Measurements from ENCODE around the gene RBPJL.

The RBPJL gene

GRCh38 chr20:45316150-45317080, 9.8 kb downstream of the RBPJL start:
- DNase-seq: no peak

- no peak for DNase-seq
These were observed 11.2 kb downstream of the RBPJL start for GRCh38 chr20:45317826-45318225.

GRCh38 chr20:45318386-45318939, 11.8 kb downstream of the RBPJL start:
- DNase-seq: no peak

- DNase-seq: no peak
These were observed 12.3 kb downstream of the RBPJL start for GRCh38 chr20:45318948-45319347.

GRCh38 chr20:45320948-45321595, 14.4 kb downstream of the RBPJL start:
- DNase-seq: no peak

DNA sequence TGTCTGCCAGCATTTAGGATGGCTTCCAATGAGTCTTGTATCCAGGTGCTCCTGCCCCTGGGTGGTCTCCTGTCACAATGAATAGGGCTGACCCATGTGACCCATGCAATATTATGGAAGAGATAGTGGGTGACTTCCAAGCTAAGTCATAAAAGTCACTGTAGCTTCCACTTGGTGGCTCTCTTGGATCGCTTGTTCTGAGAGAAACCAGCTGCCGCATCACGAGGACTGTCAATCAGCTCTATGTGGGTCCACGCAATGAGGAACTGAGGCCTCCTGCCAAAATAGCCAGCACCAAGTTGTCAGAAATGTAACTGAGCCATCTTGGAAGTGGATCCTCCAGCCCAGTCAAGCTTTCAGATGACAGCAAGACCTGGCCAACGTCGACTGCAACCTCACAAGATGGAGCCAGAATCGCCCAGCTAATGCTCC, 16.3 kb downstream of the RBPJL start:
- peak in 44 of 56 donors; percentile 9 to 82 (median 38) for DNase-seq

GRCh38 chr20:45323731-45324130, 17.1 kb downstream of the RBPJL start:
- no peak for DNase-seq

DNA sequence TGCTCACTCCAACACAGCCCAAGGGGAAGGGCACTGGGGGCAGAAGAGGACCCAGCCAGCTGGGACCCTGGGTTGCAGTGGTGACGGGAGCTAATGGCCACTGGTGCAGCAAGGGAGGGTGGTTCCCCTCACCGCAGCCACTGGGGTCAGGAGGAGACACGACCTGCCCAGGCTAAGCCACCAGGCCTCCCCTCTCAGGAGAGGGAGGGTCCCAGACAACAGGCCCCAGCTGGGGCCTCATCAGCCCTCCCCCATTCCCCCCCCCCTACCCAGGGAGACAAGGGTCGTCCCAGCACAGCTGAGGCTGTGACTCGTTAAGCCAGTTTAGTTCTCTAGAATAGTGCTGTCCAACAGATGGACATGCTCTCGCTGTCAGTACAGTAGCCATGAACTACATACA, 18.7 kb downstream of the RBPJL start:
- DNase-seq: no peak

GRCh38 chr20:45328451-45328850, 21.8 kb downstream of the RBPJL start:
- DNase-seq: no peak

- no peak for DNase-seq
These were observed 23.1 kb downstream of the RBPJL start for GRCh38 chr20:45329497-45330319.

DNA sequence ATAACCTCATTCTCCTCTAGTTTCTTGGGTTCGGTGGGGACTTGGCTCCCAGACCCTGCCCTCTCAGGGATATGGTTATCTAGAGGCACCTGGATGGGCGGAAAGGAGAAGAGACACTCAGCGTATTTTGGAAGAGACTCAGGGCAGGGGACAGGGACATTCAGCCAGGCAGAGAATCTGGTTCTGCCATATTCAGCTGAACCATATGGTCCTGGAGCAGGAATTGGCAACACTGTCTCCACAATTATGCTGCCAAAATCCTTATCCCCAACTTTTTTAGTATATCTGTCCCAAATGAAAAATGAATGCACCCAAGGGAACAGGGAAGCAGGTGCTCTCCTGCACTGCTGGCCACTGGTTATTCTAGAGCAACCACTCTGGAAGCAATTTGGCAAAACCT, 23.8 kb downstream of the RBPJL start:
- DNase-seq: no peak

DNA sequence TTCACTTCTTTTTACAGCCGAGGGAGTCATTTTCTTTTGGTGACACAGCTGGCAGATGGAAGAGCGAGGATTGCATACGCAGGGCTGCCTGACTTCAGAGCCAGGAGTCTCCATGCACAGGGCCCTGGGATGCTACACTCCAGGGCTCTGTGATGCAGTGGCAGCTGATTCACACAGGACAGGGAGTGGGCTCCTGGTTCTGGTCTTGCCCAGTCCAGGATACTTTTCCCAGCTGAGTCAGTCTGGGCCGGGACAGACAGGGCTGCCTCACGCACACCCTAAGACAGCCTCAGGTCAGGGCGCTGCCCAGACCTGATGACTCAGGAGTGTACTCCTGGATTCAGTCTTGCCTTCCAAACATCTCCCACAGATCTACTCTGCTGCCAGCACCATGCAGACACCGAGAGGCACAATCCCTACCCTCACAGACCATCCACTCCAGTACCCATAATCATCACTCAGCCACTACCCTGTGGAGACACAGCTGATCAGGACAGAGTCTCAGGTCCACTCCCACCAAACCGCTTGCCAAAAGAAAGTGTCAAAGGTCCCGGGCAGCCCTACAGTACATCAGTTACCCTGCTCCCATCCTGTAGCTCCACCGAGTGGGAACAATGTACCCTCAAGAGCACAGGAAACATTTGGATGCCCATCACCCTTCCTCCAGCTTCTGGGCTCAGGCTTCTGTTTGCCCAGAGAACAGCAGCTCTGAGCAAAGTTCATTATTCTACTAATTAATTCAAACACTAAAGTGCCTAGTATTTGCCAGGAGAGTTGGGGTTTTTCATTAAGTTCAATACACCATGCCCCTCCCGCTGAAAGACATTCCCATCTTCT, 30.1 kb downstream of the RBPJL start:
- peak in 16 of 56 donors; percentile 10 to 69 (median 30) for DNase-seq

DNA sequence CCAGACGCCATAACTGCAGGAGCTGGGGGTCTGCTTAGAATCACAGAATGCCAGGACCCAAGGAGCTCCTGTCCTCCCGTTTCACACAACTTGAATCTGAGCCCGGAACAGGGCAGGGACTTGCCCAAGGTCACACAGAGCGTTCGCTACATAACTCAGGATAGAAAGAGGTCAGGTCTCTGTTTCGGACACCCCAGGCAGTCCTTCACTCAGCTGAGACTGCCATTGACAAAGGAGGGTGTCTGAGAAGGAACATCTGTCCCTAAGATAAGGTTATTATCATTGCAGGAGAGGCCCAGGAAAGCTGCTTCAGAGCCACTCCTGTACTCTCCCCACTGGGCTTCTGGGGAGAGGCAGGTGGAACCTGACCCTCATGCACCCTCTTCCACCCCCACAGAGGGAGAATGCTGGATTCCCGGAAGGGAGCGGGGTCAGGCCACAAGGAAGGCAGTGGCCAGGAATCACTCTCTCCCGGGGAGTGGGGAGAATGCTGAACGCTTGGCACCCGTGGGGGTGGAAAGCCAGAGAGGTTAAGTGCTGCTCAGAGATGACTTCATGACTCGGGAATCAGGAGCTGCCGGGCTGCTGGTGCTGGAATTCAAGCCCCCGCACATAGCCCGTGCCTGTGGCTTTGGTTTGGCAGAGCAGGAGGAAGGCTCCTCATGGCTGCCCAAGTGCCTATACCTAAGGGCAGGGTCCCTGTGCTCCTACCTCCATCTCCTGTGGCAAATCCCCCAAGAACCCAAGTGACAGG, 30.9 kb downstream of the RBPJL start:
- DNase-seq: peak in 3 of 56 donors; percentile 29 to 69 (median 44)

DNA sequence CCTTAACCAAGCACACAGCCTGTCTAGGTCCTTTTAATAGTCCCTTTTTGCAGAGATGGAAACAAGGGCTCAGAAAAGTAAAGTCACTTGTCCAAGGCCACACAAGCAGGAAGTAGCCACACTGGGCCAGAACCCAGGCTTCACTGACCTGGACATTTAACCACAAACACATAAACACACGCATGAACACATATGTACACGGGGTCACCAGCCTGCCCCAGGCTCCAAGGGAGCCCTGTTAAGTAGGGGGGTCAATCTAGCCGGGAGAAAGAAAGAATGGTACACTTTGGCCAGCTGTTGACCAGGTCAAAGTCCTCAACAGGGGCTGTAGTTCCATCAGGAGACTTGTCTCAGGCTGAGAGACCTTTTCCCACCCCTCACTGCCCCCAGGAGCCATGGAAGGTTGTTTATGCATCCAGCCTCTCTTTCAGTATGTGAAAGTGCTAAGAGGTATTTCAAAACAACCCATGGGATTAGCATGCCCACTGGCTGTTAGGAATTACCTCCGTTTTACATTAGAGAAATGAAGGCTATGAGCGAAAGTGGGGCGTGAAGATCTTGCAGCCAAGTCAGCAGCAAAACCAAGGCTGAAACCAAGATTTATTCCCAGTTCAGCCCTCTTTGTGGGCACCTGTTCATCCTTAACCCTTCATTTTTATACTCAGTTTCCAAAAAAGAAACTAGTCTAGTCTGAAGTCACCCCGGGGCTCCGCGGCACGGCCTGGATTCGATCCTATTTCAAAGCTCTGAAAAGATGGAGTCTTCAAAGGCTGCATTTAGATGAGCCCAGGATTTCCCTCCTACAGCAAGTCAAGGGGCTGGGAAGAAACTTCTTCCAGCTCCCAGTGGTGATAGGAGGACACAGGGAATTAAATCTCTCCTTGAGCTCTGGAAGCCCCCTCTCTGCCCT, 31.7 kb downstream of the RBPJL start:
- DNase-seq: no peak

GRCh38 chr20:45339084-45339483, 32.4 kb downstream of the RBPJL start:
- DNase-seq: no peak

- DNase-seq: no peak
These were observed 33.2 kb downstream of the RBPJL start for GRCh38 chr20:45339799-45340198.

DNA sequence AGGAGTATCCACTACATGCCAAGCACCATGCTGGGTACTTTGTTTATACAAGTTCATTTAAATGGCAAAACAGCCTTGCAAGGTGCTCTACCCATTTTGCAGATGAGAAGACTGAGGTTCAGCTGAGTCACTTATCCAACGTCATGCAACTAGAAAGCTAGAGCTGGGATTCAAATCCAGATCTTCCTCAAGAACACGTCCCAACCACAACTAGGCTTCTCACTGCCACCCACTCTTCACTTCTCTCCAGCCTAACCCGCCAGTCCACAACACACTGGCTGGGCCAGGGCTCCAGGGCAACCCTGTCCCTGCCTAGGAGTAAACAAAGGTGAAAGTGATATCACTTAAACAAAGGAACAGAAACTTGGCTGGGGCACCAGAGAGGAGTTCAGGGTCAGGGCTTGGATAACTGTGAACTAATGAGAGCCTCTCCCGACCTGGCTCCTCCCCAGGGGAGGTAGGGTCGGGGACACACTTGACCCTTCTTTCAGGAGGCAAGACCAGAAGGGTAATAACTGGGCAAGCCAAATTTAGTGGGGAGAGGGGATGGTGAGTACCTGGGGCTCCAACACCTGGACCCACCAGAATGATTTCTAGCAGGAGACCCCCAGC, 33.7 kb downstream of the RBPJL start:
- DNase-seq: no peak

DNA sequence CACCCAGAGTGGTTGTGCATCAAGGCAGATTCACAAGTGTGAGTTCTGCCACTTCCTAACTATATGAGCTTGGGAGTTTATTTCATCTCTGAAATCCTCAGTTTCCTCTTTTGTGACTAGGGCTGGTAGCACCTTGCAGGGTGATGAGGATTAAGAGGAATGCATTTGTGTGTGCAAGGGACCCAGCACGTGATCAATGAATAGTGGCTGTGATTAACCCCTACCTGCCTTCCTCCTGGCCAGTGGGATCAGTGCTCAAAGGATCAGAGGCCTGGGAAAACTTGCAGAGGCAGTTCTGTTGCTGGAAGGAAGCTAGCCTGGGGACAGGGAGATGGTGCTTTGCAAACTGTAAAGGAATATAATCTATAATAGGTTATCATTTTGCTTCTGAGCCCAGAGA, 34.3 kb downstream of the RBPJL start:
- no peak for DNase-seq
